ENCODE results near the gene IVNS1ABP.

DNA sequence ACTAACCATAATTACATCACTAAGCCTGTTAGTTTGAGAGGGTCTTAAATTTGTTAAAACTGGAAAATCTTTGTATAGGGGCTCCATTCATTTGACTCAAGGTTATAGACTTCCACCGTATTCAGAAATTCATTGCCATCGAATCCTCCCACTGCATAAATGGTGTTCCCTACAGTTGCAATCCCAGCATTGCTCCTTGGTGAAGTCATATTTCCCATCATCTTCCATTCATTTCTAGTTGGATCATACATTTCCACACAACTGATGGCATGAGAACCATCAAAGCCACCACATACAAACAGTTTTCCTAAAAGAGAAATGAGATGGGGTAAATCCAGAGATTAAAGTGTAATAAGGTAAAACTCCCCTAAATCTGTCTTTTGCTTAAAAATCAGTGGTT, 19.1 kb downstream of the IVNS1ABP start:
- TF ChIP-seq POLR2A (IDR thresholded peaks at IDR 0.05) = no peak
- TF ChIP-seq CTCF (IDR thresholded peaks at IDR 0.05) = no peak

Measured in tibial nerve (tissue), 3 donors.